Caco-2 (cell line): ENCODE results near the gene PANX1. TPM values are rescaled to one million over a fixed set of nuclear protein-coding genes. Genes with fewer than 3 reads are reported as not detected.

ENCODE experiments used
- BruUV-seq: library from RNA; stranded (reverse); fragments of 400-500 nt; replicated peaks from 2 replicates; lab custom pipeline; 2021; lab: Mats Ljungman, UMichigan
- CTCF ChIA-PET: fragments of 300-600 bp; sonication (Branson Sonifier 250); formaldehyde crosslinking; loops from one replicate; lab custom pipeline; 2022; ENCODE audit warnings: antibody characterized with exemption; lab: Charles Lee
- POLR2A ChIA-PET: fragments of 300-600 bp; sonication (Branson Sonifier 250); formaldehyde crosslinking; loops from one replicate; lab custom pipeline; 2022; ENCODE audit warnings: antibody characterized with exemption; lab: Charles Lee
- DNase-seq, 2 experiments: peaks; one replicate each; pipeline versions ENCODE4 v3.0.0 to v3.0.0-alpha.2; 2020 to 2022
- H3K27me3 ChIP-seq: replicated peaks from 2 replicates; pipeline ENCODE4 v1.6.0; 2011; ENCODE audit warnings: low read length; ENCODE audit not compliant: control insufficient read depth, insufficient read depth
- H3K36me3 ChIP-seq: 2 replicates; pipeline ENCODE4 v1.5.1; 2011; ENCODE audit warnings: low read length; ENCODE audit not compliant: control insufficient read depth, insufficient read depth
- H3K4me1 ChIP-seq: fragments of 250-450 bp; sonication (Bioruptor Pico); 2 replicates; pipeline ENCODE4 v1.5.1; 2020; ENCODE audit warnings: mild to moderate bottlenecking
- H3K4me3 ChIP-seq: 2 replicates; pipeline ENCODE4 v1.5.1; 2011; ENCODE audit warnings: low read depth, mild to moderate bottlenecking, control low read depth, low read length
- H3K9me3 ChIP-seq: fragments of 250-450 bp; sonication (Bioruptor Pico); 2 replicates; pipeline ENCODE4 v1.5.1; 2020; ENCODE audit warnings: mild to moderate bottlenecking, moderate library complexity
- H3K27ac Mint-ChIP-seq: one replicate; pipeline ENCODE4 v1.8.0; 2022; ENCODE audit warnings: mixed read lengths; ENCODE audit not compliant: unreplicated experiment
- H3K27me3 Mint-ChIP-seq: one replicate; pipeline ENCODE4 v1.8.0; 2022; ENCODE audit warnings: mixed read lengths; ENCODE audit not compliant: insufficient read depth, unreplicated experiment
- H3K36me3 Mint-ChIP-seq: one replicate; pipeline ENCODE4 v1.8.0; 2022; ENCODE audit warnings: mild to moderate bottlenecking, mixed read lengths; ENCODE audit not compliant: insufficient read depth, unreplicated experiment
- H3K4me1 Mint-ChIP-seq: one replicate; pipeline ENCODE4 v1.8.0; 2022; ENCODE audit warnings: low read depth, mixed read lengths; ENCODE audit not compliant: unreplicated experiment
- H3K4me3 Mint-ChIP-seq: one replicate; pipeline ENCODE4 v1.8.0; 2022; ENCODE audit warnings: mild to moderate bottlenecking, moderate library complexity, mixed read lengths; ENCODE audit not compliant: unreplicated experiment
- H3K9me3 Mint-ChIP-seq: one replicate; pipeline ENCODE4 v1.8.0; 2022; ENCODE audit warnings: mixed read lengths; ENCODE audit not compliant: unreplicated experiment
- CTCF ChIP-seq, 2 experiments: fragments of 200-600 bp in 1 of 2; IDR thresholded peaks; 1 replicate in 1 of 2; 2 replicates in 1 of 2; pipeline versions ENCODE4 v1.5.1 to v1.8.0; 2011 to 2022; ENCODE audit warnings: antibody characterized with exemption in 1 of 2, control low read depth in 1 of 2, inconsistent platforms in 1 of 2, low read depth in 1 of 2, low read length in 1 of 2, mild to moderate bottlenecking in 1 of 2, moderate library complexity in 1 of 2; ENCODE audit not compliant: insufficient read depth in 1 of 2, severe bottlenecking in 1 of 2, unreplicated experiment in 1 of 2
- intact Hi-C: fragments of 100-400 bp; cut with micrococcal nuclease; formaldehyde crosslinking; loops from one replicate; pipeline ENCODE4 v1.10.0; 2022; ENCODE audit not compliant: unreplicated experiment
- total RNA-seq: library from RNA; stranded (reverse); gene quantifications from 2 replicates; pipeline ENCODE4 v1.2.3, GENCODE V29; 2022

PANX1 gene
- total RNA-seq, 1 experiment from 2014 or later, result 33.1 TPM

- POLR2A ChIA-PET, result no interaction called here
- Histone ChIP-seq H3K9me3 (no peaks in the 10 kb centered on the region), H3K27me3 (no peaks in the 10 kb centered on the region), H3K4me3 (no peak overlapping the region), H3K4me1 (no peaks in the 10 kb centered on the region), H3K36me3 (no peaks in the 10 kb centered on the region)
- intact Hi-C loops, result loop anchor here (1.0 to 5.0 kb wide), 5 partner anchors 56 to 319 kb away; partner anchors contain the start of gene GPR83
- Mint-ChIP-seq H3K4me1 (peaks cover 14% of the 10 kb centered on the region), H3K4me3 (no peak overlapping the region), H3K27ac (no peak overlapping the region), H3K36me3 (peaks cover 45% of the 10 kb centered on the region), H3K27me3 (no peaks in the 10 kb centered on the region), H3K9me3 (peaks cover 9% of the 10 kb centered on the region)
- CTCF ChIA-PET, result interaction anchor here (2.3 kb wide), 1 partner anchor 290 kb away, joined by 19 read pairs; no protein-coding TSS in a partner anchor
- no peak for DNase-seq
- no TSS peak for BruUV-seq
- no peak for TF ChIP-seq CTCF (IDR thresholded peaks at IDR 0.05; ENCODE audit: insufficient read depth in 1 of 2, low read depth in 1 of 2, low read length in 1 of 2, severe bottlenecking in 1 of 2, unreplicated experiment in 1 of 2)
Observed at GRCh38 chr11:94184846-94185245, 56.2 kb downstream of the PANX1 start.

GRCh38 chr11:94185416-94186084, 56.9 kb downstream of the PANX1 start:
- DNase-seq, result no peak
- H3K27me3 Mint-ChIP-seq, result no peaks in the 10 kb centered on the region
- no peak for TF ChIP-seq CTCF (IDR thresholded peaks at IDR 0.05; ENCODE audit: insufficient read depth in 1 of 2, low read depth in 1 of 2, low read length in 1 of 2, severe bottlenecking in 1 of 2, unreplicated experiment in 1 of 2)
- no peak overlapping the region for H3K27ac Mint-ChIP-seq
- peaks cover 14% of the 10 kb centered on the region for H3K9me3 Mint-ChIP-seq
- peaks cover 39% of the 10 kb centered on the region for H3K36me3 Mint-ChIP-seq
- no peaks in the 10 kb centered on the region for H3K9me3 ChIP-seq
- H3K4me1 ChIP-seq, result no peaks in the 10 kb centered on the region
- ChIA-PET CTCF (interaction anchor here (1.0 to 2.3 kb wide), 2 partner anchors 290 kb away, joined by 3 to 19 read pairs; no protein-coding TSS in a partner anchor), POLR2A (no interaction called here)
- no peak overlapping the region for H3K4me3 ChIP-seq
- no peaks in the 10 kb centered on the region for H3K27me3 ChIP-seq
- no peaks in the 10 kb centered on the region for H3K36me3 ChIP-seq
- no TSS peak for BruUV-seq
- H3K4me3 Mint-ChIP-seq, result no peak overlapping the region
- H3K4me1 Mint-ChIP-seq, result peaks cover 14% of the 10 kb centered on the region
- intact Hi-C loops, result no loop called here

GRCh38 chr11:94186342-94187203, 57.9 kb downstream of the PANX1 start:
- ChIA-PET POLR2A (no interaction called here), CTCF (interaction anchor here (1.0 kb wide), 1 partner anchor 291 kb away, joined by 3 read pairs; no protein-coding TSS in a partner anchor)
- no peak for TF ChIP-seq CTCF (IDR thresholded peaks at IDR 0.05; ENCODE audit: insufficient read depth in 1 of 2, low read depth in 1 of 2, low read length in 1 of 2, severe bottlenecking in 1 of 2, unreplicated experiment in 1 of 2)
- no peak overlapping the region for H3K27ac Mint-ChIP-seq
- H3K36me3 ChIP-seq, result no peaks in the 10 kb centered on the region
- peaks cover 14% of the 10 kb centered on the region for H3K4me1 Mint-ChIP-seq
- H3K9me3 ChIP-seq, result peaks cover 6% of the 10 kb centered on the region; the same call in 1 of the 2 replicates
- H3K4me3 Mint-ChIP-seq, result no peak overlapping the region
- no peak for DNase-seq
- H3K4me1 ChIP-seq, result no peaks in the 10 kb centered on the region
- H3K27me3 Mint-ChIP-seq, result no peaks in the 10 kb centered on the region
- BruUV-seq, result no TSS peak
- H3K36me3 Mint-ChIP-seq, result peaks cover 32% of the 10 kb centered on the region
- H3K9me3 Mint-ChIP-seq, result peaks cover 18% of the 10 kb centered on the region
- H3K27me3 ChIP-seq, result no peaks in the 10 kb centered on the region
- no peak overlapping the region for H3K4me3 ChIP-seq
- intact Hi-C loops, result no loop called here
